Stimulated activated CD4-positive, alpha-beta T cell treated with anti-CD3 and anti-CD28 coated beads, TNF-alpha, amount 100 ng/mL, for 48 hours (primary cell): Measurements from ENCODE around the gene CHMP2A.
"Not testable (repeated sequence)": the region's sequence is repeated elsewhere in the genome, so short reads cannot be mapped to it uniquely, and the experiment has no call there.

Experiments
- DNase-seq, 3 donors: peaks; one replicate each; pipeline ENCODE4 v3.0.0-alpha.2; 2020; ENCODE audit warnings: low read depth in 3 of 3

The CHMP2A gene

GRCh38 chr19:58555369-58555885 is 522 bp upstream of the CHMP2A start:
- no peak for DNase-seq

- no peak for DNase-seq
These were observed 959 bp downstream of the CHMP2A start for GRCh38 chr19:58553799-58554493.

GRCh38 chr19:58552655-58553054 is 2.2 kb downstream of the CHMP2A start:
- no peak for DNase-seq

DNA sequence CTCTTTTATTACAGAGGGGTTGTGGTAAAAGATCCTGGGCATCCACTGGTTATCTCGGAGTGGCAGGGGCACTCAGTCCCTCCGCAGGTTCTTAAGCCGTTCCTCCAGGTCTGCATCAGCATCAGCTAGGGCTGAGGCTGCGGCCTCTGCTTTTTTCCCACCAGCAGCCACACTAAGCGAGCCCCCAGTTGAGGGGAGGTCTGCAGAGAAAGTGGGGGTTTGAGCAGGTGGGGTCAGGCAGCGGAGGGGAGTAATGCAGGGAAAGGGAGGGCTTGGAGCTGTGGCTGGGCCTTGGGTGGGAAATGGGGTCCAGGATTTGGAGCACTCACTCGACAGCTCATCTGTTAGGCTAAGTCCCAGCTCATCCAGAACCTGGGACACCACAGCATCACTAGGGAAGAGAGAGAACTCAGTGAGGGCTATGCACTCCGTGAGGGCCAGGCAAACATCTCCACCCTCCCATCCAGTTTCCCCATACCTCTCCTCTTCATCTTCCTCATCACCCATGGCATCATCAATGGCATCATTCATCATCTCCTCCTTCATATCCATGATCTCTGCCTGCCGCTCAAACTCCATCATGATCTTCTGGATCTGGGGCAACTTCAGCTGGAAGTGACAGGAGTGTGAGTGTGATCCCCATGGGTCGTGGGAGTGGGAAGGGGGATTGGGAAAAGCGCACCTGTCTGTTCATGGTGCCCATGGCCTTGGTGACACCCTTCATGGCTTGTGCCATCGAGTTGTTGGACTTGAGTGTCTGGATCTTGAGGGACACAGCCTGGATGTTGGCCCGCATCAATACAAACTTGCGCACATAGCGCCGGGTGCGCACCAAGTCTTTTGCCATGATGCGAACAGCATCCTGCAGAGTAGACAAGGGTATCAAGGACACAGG is 3.1 kb downstream of the CHMP2A start:
- DNase-seq: no peak

- DNase-seq: no peak
These were observed 3.8 kb downstream of the CHMP2A start for GRCh38 chr19:58551123-58551497.

- no peak for DNase-seq
These were observed 4.4 kb downstream of the CHMP2A start for GRCh38 chr19:58550362-58551122.

GRCh38 chr19:58549664-58550361 is 5.1 kb downstream of the CHMP2A start:
- no peak for DNase-seq

- DNase-seq: no peak
These were observed 5.8 kb downstream of the CHMP2A start for GRCh38 chr19:58548859-58549663.

DNA sequence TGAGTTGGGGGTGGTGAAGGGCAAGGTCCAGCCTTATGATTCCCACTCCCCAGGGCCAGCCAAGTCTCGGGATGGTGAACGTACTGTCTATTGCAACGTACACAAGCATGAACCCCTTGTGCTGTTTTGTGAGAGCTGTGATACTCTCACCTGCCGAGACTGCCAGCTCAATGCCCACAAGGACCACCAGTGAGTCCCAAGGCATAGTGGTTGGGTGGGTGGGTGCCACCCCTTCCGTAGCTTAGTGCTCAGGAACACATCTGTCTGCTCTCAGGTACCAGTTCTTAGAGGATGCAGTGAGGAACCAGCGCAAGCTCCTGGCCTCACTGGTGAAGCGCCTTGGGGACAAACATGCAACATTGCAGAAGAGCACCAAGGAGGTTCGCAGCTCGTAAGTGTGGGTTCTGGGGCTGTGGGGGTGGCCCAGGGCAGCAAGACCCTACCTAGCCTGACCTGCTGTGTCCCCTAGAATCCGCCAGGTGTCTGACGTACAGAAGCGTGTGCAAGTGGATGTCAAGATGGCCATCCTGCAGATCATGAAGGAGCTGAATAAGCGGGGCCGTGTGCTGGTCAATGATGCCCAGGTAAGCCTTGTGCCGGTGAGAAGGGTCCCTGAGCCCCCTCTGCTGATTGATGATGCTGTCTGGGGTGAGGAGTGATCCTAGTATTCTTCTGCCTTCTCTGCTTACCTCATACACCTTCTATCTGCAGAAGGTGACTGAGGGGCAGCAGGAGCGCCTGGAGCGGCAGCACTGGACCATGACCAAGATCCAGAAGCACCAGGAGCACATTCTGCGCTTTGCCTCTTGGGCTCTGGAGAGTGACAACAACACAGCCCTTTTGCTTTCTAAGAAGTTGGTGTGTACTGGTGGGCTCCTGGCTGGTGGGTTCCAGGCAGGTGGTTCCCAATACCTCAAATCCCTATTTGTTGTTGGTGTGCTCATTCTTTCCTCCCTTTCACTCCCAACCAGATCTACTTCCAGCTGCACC is 7.3 kb downstream of the CHMP2A start:
- DNase-seq: no peak

DNA sequence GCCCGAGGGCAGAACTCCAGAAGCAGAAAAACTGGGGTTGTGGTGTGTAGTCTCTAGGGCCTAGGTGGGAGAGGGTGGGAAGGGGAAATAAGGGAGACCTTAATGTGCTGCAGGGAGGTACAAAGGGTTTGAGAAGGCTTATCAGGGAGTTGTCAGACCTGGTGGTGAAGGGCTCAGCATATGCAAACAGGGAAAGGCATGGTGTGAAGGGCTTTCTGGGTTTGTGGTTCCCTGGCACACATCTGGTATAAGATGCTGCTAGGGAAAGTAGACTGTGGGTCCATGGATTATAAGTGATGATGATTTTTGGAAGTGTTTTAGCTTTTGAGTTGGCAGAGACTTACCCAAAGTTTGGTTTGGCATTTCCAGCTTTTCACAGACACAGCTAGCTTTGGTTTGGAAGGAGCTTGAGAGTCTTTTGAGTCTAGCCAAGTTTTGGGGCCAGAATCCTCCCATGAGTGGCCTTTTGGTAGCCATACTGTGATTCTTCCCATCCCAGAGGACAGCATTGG is 8.8 kb downstream of the CHMP2A start:
- no peak for DNase-seq

DNA sequence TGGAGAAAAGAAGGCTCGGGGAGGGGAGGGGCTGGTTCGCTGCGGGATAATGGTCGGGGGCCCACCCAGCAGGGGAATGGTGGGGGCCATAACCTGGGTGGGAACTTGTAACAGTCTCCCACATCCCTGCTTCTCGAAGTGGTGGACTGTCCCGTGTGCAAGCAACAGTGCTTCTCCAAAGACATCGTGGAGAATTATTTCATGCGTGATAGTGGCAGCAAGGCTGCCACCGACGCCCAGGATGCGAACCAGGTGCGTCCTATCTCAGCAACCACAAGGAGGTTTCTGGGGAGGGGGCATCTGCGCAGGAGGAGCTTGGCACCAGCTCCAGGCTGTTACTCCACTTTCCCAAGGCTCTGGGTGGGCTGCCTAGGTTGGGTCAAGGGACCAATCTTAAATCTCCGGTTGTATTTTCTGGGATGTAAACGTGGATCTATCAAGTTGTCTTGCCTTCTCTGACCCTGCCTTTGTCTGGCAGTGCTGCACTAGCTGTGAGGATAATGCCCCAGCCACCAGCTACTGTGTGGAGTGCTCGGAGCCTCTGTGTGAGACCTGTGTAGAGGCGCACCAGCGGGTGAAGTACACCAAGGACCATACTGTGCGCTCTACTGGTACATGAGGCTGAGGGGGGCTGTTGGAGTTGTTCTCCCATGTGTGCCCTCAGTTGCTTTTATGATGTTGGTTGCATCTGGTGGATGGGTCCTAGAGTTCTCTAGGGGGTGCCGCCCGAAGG is 9.5 kb downstream of the CHMP2A start:
- DNase-seq: no peak

DNA sequence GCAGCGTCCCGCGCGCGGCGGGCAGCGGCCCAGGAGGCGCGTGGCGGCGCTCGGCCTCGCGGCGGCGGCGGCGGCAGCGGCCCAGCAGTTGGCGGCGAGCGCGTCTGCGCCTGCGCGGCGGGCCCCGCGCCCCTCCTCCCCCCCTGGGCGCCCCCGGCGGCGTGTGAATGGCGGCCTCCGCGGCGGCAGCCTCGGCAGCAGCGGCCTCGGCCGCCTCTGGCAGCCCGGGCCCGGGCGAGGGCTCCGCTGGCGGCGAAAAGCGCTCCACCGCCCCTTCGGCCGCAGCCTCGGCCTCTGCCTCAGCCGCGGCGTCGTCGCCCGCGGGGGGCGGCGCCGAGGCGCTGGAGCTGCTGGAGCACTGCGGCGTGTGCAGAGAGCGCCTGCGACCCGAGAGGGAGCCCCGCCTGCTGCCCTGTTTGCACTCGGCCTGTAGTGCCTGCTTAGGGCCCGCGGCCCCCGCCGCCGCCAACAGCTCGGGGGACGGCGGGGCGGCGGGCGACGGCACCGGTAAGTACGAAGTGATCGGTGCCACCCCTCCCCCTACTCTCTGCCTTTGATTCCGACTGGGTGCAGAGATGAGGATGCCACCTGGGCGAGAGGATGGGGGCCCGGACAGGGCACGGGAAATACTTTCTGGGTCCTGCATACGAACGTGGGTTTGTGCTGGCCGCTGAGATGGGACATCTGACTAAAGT is 10.2 kb downstream of the CHMP2A start:
- DNase-seq: peak in 2 of 3 donors; percentile 49 to 50

DNA sequence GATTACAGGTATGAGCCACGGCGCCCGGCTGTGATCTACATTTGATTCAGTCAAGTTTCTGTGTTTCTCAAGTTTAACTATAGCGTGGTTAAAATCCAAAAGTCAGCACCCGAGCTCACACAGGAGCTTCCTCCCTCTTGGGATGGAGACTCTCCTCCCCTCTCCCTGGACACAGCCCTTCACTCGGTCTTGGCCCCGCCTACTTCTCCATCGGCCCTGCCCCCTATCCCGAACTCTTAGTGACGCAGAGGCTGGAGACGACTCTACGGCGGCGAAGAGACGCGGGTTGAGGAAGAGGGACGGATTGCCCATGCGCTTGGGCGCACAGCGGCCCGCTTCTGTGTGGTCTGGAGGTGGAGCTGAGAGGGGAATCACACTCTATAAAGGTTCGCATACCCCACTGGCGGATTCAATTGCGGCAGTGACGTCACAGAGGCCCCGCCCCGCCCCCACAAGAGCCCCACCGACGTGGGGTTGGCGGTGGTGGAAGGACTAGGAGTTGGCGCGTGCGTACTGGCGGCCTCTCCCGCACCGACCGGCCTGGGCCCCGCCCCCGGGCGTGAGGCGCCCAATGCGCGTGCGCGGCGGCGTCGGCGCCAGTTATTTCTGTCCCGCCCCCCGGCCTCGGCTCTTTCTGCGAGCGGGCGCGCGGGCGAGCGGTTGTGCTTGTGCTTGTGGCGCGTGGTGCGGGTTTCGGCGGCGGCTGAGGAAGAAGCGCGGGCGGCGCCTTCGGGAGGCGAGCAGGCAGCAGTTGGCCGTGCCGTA is 10.9 kb downstream of the CHMP2A start, which contains the start of gene TRIM28:
TRIM28 (plus strand) TSS at position 239 of the 765 bp plus-strand sequence. CDS start 694 bp downstream, outside the sequence.
- DNase-seq: peak; percentile 99 to 100 (median 100)

- DNase-seq: not testable (repeated sequence)
These were observed 12.1 kb downstream of the CHMP2A start for GRCh38 chr19:58542641-58543372.

DNA sequence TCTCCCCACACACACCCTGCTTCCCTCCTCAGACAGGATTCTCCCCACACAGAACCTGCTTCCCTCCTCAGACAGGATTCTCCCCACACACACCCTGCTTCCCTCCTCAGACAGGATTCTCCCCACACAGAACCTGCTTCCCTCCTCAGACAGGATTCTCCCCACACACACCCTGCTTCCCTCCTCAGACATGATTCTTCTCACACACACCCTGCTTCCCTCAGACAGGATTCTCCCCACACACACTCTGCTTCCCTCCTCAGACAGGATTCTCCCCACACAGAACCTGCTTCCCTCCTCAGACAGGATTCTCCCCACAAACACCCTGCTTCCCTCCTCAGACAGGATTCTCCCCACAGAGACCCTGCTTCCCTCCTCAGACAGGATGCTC is 15.7 kb downstream of the CHMP2A start:
- DNase-seq: not testable (repeated sequence)
